ENCODE data around the gene TMEM225.
"Not testable (repeated sequence)": the region's sequence is repeated elsewhere in the genome, so short reads cannot be mapped to it uniquely, and the experiment has no call there.

Gene TMEM225

GRCh38 chr11:123865293-123865692 is 20.2 kb downstream of the TMEM225 start:
- H3K9me3 ChIP-seq (ENCODE audit: control insufficient read depth, insufficient read depth, low read length); H3K4me3 ChIP-seq (ENCODE audit: low read depth, low read length); H3K36me3 ChIP-seq (ENCODE audit: control insufficient read depth, insufficient read depth, low read length); H3K9ac ChIP-seq (ENCODE audit: low read depth, low read length); H3K27me3 ChIP-seq (ENCODE audit: control insufficient read depth, insufficient read depth, low read length): not testable (repeated sequence)
- H3K4me1 ChIP-seq (ENCODE audit: control insufficient read depth, insufficient read depth, low read length): peaks cover 23% of the 10 kb centered on the region
- H3K27ac ChIP-seq (ENCODE audit: low read depth, low read length): peak overlapping the region; percentile 59

- Histone ChIP-seq H3K9me3 (ENCODE audit: control insufficient read depth, insufficient read depth, low read length) (peaks cover 8% of the 10 kb centered on the region), H3K27me3 (ENCODE audit: control insufficient read depth, insufficient read depth, low read length) (no peaks in the 10 kb centered on the region), H3K9ac (ENCODE audit: low read depth, low read length) (no peak overlapping the region), H3K4me1 (ENCODE audit: control insufficient read depth, insufficient read depth, low read length) (peaks cover 32% of the 10 kb centered on the region), H3K36me3 (ENCODE audit: control insufficient read depth, insufficient read depth, low read length) (no peaks in the 10 kb centered on the region), H3K4me3 (ENCODE audit: low read depth, low read length) (no peak overlapping the region), H3K27ac (ENCODE audit: low read depth, low read length) (no peak overlapping the region)
Observed at GRCh38 chr11:123859731-123860130, 25.7 kb downstream of the TMEM225 start.

GRCh38 chr11:123856444-123856843 is 29.0 kb downstream of the TMEM225 start:
- Histone ChIP-seq H3K9ac (ENCODE audit: low read depth, low read length) (no peak overlapping the region), H3K27me3 (ENCODE audit: control insufficient read depth, insufficient read depth, low read length) (no peaks in the 10 kb centered on the region), H3K27ac (ENCODE audit: low read depth, low read length) (no peak overlapping the region), H3K36me3 (ENCODE audit: control insufficient read depth, insufficient read depth, low read length) (no peaks in the 10 kb centered on the region), H3K4me1 (ENCODE audit: control insufficient read depth, insufficient read depth, low read length) (peaks cover 27% of the 10 kb centered on the region), H3K9me3 (ENCODE audit: control insufficient read depth, insufficient read depth, low read length) (peaks cover 15% of the 10 kb centered on the region), H3K4me3 (ENCODE audit: low read depth, low read length) (no peak overlapping the region)

- Histone ChIP-seq H3K27me3 (ENCODE audit: control insufficient read depth, insufficient read depth, low read length) (no peaks in the 10 kb centered on the region), H3K27ac (ENCODE audit: low read depth, low read length) (no peak overlapping the region), H3K36me3 (ENCODE audit: control insufficient read depth, insufficient read depth, low read length) (no peaks in the 10 kb centered on the region), H3K9me3 (ENCODE audit: control insufficient read depth, insufficient read depth, low read length) (peaks cover 15% of the 10 kb centered on the region), H3K4me3 (ENCODE audit: low read depth, low read length) (no peak overlapping the region), H3K9ac (ENCODE audit: low read depth, low read length) (no peak overlapping the region), H3K4me1 (ENCODE audit: control insufficient read depth, insufficient read depth, low read length) (peaks cover 8% of the 10 kb centered on the region)
Observed at GRCh38 chr11:123853038-123853437, 32.4 kb downstream of the TMEM225 start.

GRCh38 chr11:123852321-123852720 is 33.1 kb downstream of the TMEM225 start:
- peaks cover 15% of the 10 kb centered on the region for H3K9me3 ChIP-seq (ENCODE audit: control insufficient read depth, insufficient read depth, low read length)
- H3K27me3 ChIP-seq (ENCODE audit: control insufficient read depth, insufficient read depth, low read length): no peaks in the 10 kb centered on the region
- no peak overlapping the region for H3K9ac ChIP-seq (ENCODE audit: low read depth, low read length)
- H3K36me3 ChIP-seq (ENCODE audit: control insufficient read depth, insufficient read depth, low read length): no peaks in the 10 kb centered on the region
- H3K4me3 ChIP-seq (ENCODE audit: low read depth, low read length): no peak overlapping the region
- no peak overlapping the region for H3K27ac ChIP-seq (ENCODE audit: low read depth, low read length)
- H3K4me1 ChIP-seq (ENCODE audit: control insufficient read depth, insufficient read depth, low read length): peaks cover 8% of the 10 kb centered on the region

- no peaks in the 10 kb centered on the region for H3K27me3 ChIP-seq (ENCODE audit: control insufficient read depth, insufficient read depth, low read length)
- no peak overlapping the region for H3K27ac ChIP-seq (ENCODE audit: low read depth, low read length)
- no peak overlapping the region for H3K9ac ChIP-seq (ENCODE audit: low read depth, low read length)
- no peak overlapping the region for H3K4me3 ChIP-seq (ENCODE audit: low read depth, low read length)
- peaks cover 12% of the 10 kb centered on the region for H3K9me3 ChIP-seq (ENCODE audit: control insufficient read depth, insufficient read depth, low read length)
- H3K4me1 ChIP-seq (ENCODE audit: control insufficient read depth, insufficient read depth, low read length): peaks cover 8% of the 10 kb centered on the region
- no peaks in the 10 kb centered on the region for H3K36me3 ChIP-seq (ENCODE audit: control insufficient read depth, insufficient read depth, low read length)
Observed at GRCh38 chr11:123851110-123851509, 34.4 kb downstream of the TMEM225 start.

GRCh38 chr11:123841174-123841573 is 44.3 kb downstream of the TMEM225 start:
- Histone ChIP-seq H3K27me3 (ENCODE audit: control insufficient read depth, insufficient read depth, low read length) (no peaks in the 10 kb centered on the region), H3K36me3 (ENCODE audit: control insufficient read depth, insufficient read depth, low read length) (no peaks in the 10 kb centered on the region), H3K27ac (ENCODE audit: low read depth, low read length) (no peak overlapping the region), H3K9me3 (ENCODE audit: control insufficient read depth, insufficient read depth, low read length) (no peaks in the 10 kb centered on the region), H3K4me1 (ENCODE audit: control insufficient read depth, insufficient read depth, low read length) (no peaks in the 10 kb centered on the region), H3K4me3 (ENCODE audit: low read depth, low read length) (no peak overlapping the region), H3K9ac (ENCODE audit: low read depth, low read length) (no peak overlapping the region)

- Histone ChIP-seq H3K4me1 (ENCODE audit: control insufficient read depth, insufficient read depth, low read length) (no peaks in the 10 kb centered on the region), H3K36me3 (ENCODE audit: control insufficient read depth, insufficient read depth, low read length) (no peaks in the 10 kb centered on the region), H3K9ac (ENCODE audit: low read depth, low read length) (no peak overlapping the region), H3K4me3 (ENCODE audit: low read depth, low read length) (no peak overlapping the region), H3K27me3 (ENCODE audit: control insufficient read depth, insufficient read depth, low read length) (no peaks in the 10 kb centered on the region), H3K27ac (ENCODE audit: low read depth, low read length) (no peak overlapping the region), H3K9me3 (ENCODE audit: control insufficient read depth, insufficient read depth, low read length) (no peaks in the 10 kb centered on the region)
Observed at GRCh38 chr11:123839131-123839530, 46.3 kb downstream of the TMEM225 start.

- H3K36me3 ChIP-seq (ENCODE audit: control insufficient read depth, insufficient read depth, low read length): no peaks in the 10 kb centered on the region
- no peak overlapping the region for H3K9ac ChIP-seq (ENCODE audit: low read depth, low read length)
- H3K4me3 ChIP-seq (ENCODE audit: low read depth, low read length): no peak overlapping the region
- H3K4me1 ChIP-seq (ENCODE audit: control insufficient read depth, insufficient read depth, low read length): no peaks in the 10 kb centered on the region
- no peaks in the 10 kb centered on the region for H3K27me3 ChIP-seq (ENCODE audit: control insufficient read depth, insufficient read depth, low read length)
- H3K27ac ChIP-seq (ENCODE audit: low read depth, low read length): no peak overlapping the region
- no peaks in the 10 kb centered on the region for H3K9me3 ChIP-seq (ENCODE audit: control insufficient read depth, insufficient read depth, low read length)
Observed at GRCh38 chr11:123838659-123839058, 46.8 kb downstream of the TMEM225 start.

GRCh38 chr11:123838199-123838598 is 47.3 kb downstream of the TMEM225 start:
- no peak overlapping the region for H3K9ac ChIP-seq (ENCODE audit: low read depth, low read length)
- no peaks in the 10 kb centered on the region for H3K4me1 ChIP-seq (ENCODE audit: control insufficient read depth, insufficient read depth, low read length)
- no peak overlapping the region for H3K27ac ChIP-seq (ENCODE audit: low read depth, low read length)
- H3K36me3 ChIP-seq (ENCODE audit: control insufficient read depth, insufficient read depth, low read length): no peaks in the 10 kb centered on the region
- H3K4me3 ChIP-seq (ENCODE audit: low read depth, low read length): no peak overlapping the region
- H3K9me3 ChIP-seq (ENCODE audit: control insufficient read depth, insufficient read depth, low read length): no peaks in the 10 kb centered on the region
- no peaks in the 10 kb centered on the region for H3K27me3 ChIP-seq (ENCODE audit: control insufficient read depth, insufficient read depth, low read length)

- Histone ChIP-seq H3K27ac (ENCODE audit: low read depth, low read length) (no peak overlapping the region), H3K27me3 (ENCODE audit: control insufficient read depth, insufficient read depth, low read length) (no peaks in the 10 kb centered on the region), H3K4me3 (ENCODE audit: low read depth, low read length) (no peak overlapping the region), H3K9ac (ENCODE audit: low read depth, low read length) (no peak overlapping the region), H3K36me3 (ENCODE audit: control insufficient read depth, insufficient read depth, low read length) (no peaks in the 10 kb centered on the region), H3K9me3 (ENCODE audit: control insufficient read depth, insufficient read depth, low read length) (peaks cover 3% of the 10 kb centered on the region; the same call in 1 of the 2 replicates), H3K4me1 (ENCODE audit: control insufficient read depth, insufficient read depth, low read length) (no peaks in the 10 kb centered on the region)
Observed at GRCh38 chr11:123833095-123833494, 52.4 kb downstream of the TMEM225 start.
